GM18870 (cell line): ENCODE results near the gene VTI1A.

ENCODE experiments used
- ATAC-seq: cut with Tn5 transposase; IDR thresholded peaks from one replicate; pipeline ENCODE4 v1.9.1; 2021; ENCODE audit warnings: moderate library complexity; ENCODE audit not compliant: unreplicated experiment

The VTI1A gene

DNA sequence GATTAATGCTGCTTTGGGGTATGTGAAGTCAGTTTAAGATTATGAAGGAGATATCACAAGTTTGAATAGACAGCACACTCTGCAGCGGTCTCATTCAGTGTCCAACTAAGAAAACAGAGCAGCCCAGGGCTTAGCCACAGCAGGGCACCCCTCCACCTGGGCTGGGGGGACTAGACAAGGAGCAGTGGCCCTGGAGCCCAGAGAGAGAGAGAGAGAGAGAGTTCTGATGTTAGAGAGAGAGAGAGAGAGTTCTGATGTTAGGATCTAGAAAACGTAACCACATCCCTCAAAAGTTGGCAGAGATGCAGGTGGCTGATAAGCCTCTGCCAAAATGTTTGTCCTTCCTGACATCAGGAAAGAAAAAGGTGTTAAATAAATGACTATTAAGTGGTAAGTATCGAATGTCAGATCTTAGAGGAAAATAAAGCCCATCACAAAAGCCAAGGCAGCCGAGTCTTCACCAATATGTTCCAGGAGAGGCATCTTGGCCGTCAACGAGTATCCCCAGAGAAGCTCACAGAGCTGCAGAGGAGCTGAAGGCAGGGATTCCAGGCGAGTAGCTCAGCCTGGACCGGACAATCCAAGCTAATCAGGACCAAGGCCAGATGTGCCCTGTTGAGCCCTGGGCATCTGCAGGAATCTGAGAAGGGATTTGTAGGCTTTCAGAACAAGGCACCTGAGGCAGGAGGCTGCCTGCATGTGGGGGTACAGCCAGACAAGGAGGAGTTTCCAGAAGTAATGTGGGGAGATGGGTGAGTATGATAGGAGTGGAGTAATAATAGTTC lies 352.9 kb downstream of the VTI1A start:
- ATAC-seq: no peak

- ATAC-seq: no peak
Observed at GRCh38 chr10:112801004-112801403, 354.0 kb downstream of the VTI1A start.

GRCh38 chr10:112801748-112802147 lies 354.7 kb downstream of the VTI1A start:
- ATAC-seq: no peak

- ATAC-seq: no peak
Observed at GRCh38 chr10:112802411-112803022, 355.5 kb downstream of the VTI1A start.

GRCh38 chr10:112803961-112804401 lies 357.0 kb downstream of the VTI1A start:
- ATAC-seq: no peak

DNA sequence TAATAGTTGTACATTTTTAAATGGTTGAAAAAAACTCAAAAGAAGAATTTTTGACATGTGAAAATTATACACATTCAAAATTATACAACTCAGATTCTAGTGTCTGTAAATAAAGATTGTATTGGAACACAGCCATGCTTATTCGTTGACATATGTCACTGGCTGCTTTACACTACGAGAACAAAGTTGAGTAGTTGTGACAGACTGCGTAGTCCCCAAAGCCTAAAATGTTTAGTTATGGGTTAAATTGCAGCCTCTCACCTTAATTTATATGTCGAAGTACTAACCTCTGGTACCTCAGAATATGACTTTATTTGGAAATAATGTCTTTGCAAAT lies 358.2 kb downstream of the VTI1A start:
- ATAC-seq: no peak

DNA sequence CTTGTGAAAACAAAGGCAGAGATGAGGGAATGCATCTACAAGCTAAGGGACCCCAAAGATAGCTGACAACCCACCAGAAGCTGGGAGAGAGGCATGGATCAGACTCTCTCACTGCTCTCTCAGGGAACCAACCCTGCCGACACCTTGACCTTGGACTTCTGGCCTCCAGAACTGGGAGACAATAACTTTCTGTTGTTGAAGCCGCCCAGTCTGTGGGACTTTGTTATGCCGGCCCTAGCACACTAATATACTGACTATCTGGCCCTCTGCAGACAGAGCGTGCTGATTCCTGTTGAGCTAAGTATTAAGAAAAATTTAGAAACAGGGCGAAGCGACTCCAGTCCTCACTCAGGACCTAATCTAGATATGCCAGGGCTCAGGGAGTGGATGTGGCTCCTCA lies 358.7 kb downstream of the VTI1A start:
- ATAC-seq: no peak

DNA sequence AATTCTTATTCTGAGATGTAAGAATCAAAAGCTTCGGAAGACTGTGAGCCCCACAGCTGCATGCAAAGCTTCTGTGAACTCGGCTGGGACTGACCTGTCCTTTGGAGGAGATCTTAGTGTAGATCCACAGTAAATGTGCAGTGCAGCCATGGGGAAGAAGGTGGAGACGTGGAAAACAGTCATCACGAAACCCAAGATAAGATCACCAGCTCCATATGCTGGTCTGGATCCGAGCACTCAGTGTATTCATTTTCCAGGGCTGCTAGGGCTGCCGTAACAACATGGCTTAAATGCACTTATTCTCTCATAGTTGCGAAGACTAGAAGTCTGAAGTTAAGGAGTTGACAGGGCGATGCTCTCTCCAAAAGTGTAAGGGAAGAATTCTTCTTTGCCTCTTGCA lies 360.0 kb downstream of the VTI1A start:
- no peak for ATAC-seq

DNA sequence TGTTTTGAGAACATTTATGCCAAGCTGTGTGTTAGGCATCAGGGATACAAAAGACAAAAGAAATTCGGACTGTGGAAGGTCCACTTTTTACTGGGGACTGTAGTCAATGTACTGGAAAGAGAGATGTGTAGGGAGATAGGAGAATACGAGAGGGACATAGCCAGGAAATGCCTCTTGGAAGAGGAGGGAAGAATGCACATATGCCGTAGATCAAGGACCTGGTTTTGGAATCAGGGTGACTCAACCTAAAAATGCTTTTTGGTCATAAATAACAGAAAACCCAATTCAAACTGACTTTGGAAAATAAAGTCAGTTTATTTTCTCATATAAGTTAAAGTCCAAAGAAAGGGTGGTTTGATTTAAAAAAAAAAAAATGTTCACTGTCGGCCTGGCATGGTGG lies 362.7 kb downstream of the VTI1A start:
- no peak for ATAC-seq

GRCh38 chr10:112810711-112811151 lies 363.7 kb downstream of the VTI1A start:
- no peak for ATAC-seq

DNA sequence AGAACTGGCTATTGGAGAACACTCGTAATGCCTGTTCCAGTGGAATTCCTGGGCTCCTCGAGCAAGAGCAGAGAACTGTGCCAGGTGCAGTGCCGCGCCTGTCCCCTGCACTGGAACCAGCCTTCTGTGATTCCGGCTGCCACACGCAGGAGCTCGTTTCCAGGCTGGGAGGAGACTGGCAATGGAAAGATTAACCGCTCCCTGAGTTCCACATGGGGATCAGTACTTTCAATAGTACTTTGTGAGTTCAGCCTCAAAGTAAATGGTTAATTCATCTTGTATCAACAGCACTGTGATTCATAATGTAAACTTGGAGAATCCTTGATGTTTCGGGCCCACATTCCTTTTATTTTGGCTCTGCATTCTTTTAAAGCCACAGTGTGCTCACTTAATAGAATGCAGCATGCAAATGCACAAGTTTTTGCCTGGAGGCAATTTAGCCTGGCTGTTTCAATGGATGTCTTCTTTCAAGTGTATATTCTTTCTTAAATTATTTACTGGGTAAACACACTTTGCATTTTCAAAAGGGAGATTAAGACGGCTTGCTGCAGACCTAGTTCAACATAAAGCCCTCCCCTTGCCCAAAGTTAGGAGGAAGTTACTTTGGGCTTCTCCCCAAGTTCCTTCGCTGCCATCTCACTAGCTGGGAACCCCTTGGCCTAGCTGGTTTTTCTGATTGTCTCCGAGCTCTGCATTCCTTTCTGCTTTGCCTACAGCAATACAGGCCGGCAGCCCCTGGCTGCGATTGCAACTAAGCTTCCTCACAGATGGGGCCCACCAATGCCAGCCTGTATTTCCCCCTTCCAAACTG lies 364.9 kb downstream of the VTI1A start:
- no peak for ATAC-seq

GRCh38 chr10:112812586-112812985 lies 365.6 kb downstream of the VTI1A start:
- ATAC-seq: no peak

DNA sequence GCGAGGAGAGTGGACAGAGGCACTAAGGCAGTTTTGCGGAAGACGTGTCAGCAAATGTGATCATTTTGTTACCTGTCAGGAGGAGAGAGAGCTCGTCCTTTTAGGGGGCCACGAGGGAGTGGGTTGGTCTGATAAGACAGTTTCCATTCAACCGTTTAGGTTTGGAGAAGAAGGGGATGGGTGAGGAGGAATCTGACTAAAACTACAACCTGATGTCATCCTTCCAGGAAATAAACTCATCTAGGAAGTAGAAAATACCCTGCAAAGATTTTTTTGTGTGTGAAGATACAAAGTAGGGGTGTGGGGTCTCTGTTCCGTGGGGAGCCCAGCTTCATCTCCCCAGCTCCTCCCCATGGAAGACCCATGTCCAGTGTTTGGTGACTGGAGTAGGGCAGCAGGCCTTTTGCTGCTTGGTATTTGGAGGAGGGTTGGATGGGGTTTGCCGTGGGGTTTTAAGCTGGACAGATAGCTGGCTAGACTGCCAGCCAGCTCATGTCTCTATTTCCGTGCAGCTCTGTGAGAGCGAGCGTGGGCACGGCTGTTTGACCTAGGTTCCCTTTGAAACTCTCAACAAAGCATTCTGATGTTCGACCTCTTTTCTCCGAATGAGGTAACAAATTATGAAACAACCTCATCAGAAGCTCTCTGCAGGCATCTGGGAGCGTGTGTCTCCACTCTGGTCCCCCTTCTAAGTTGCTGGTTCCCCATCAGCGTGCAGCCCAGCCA lies 367.0 kb downstream of the VTI1A start:
- ATAC-seq: no peak

GRCh38 chr10:112815269-112816032 lies 368.4 kb downstream of the VTI1A start:
- no peak for ATAC-seq

DNA sequence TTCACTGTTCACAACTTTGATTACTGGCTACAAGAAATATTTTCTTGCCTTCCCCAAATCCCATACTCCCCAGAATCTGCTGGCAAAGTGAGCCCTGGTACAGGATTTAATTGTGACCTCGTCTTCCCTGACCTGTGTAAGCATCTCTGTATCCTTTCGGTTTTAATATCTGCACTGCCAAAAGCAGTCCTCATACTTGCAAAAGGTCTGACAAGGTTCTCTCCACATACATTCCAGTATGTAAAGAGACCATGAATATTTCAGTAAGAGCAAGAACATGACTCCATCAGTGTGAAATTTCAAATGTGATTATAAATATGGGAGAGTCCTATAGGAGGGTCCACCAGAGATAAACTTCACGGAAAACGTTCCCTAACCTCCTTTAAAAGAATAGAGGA lies 369.0 kb downstream of the VTI1A start:
- no peak for ATAC-seq

GRCh38 chr10:112816891-112817290 lies 369.9 kb downstream of the VTI1A start:
- no peak for ATAC-seq

GRCh38 chr10:112817981-112818777 lies 371.2 kb downstream of the VTI1A start:
- no peak for ATAC-seq

DNA sequence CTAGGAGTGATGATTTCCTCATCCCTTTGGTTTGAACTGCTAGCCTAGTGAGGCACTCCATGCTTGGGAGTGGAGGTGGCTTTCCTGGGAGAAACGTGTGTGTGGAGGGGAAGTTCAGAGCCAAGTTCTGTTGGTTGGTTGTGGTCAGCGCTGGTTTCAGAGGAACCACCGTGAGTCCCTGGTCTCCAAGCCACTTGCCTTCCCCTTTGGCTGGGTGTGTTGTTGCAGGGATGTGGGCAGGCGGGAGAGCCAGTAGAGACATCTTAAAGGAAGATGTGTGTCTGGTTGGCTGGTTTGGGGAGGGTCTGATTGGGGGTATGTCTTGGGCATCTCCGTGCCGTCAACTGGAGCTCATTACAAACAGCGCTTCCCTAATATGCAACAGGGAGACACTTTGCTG lies 372.2 kb downstream of the VTI1A start:
- no peak for ATAC-seq

DNA sequence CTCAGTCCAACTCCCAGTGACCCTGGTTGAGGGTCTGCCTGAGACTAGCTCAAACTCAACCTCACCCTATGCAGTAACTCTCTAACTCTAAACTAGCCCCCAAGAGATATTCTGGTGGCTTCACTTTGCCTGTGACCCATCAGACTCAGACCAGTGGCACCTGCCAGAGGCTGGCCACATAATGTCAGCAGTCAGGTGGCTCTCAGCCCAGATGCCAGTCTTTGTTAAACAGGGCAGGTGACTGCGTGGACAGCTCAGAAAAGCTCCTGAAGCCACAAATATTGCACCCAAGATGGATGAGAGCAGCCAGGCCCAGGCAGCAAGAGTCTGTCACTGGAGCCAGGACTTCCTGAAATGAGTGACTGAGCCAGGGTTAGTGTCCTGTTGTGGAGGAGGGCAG lies 373.3 kb downstream of the VTI1A start:
- ATAC-seq: no peak

DNA sequence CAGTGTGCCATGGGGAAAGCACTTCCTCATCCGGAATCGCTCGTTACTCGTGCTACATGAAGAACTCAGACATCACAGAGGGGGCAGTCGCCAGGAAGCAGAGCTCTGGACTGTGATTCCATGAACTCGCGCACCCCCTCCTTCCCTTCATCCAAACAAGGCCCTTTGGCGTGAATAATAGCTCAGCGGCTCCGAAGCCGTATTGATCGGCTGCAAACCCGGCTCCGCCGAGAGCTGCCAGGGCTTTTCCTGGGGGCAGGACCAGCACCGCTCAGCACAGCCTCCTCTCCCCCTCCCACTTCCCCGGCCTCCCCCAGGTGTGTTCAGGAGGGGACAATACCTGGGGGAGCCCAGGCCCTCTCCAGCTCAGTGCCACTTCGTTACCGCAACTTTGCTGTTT lies 374.0 kb downstream of the VTI1A start:
- no peak for ATAC-seq
